NOMO-1 (cell line): ENCODE data around the gene LARP1.
"Not testable (repeated sequence)": the region's sequence is repeated elsewhere in the genome, so short reads cannot be mapped to it uniquely, and the experiment has no call there.

ENCODE experiments used
- DNase-seq, 2 experiments: peaks; one replicate each; lab custom pipeline; 2025; ENCODE audit not compliant: unreplicated experiment in 2 of 2; lab: John Stamatoyannopoulos, UW

Gene LARP1

DNA sequence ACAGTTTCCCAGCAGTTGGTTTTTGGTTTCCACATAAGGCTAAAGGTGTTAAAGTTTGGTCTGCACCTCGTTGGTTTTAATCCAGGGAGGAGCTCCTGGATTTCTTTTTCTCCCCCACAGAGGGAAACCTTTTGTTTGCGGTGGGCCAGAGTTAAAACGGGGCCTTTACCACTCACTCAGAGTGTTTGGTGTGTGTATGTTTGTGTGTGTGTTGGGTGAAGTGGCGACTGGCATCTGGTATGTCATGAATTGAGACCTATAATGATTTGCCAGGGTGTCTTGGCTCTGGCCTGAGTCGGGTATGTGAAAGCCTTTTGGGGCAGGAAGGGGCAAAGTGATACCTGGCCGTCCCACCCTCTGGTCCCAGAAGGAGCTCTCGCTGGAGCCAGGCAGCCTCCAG, 64.4 kb downstream of the LARP1 start:
- DNase-seq: no peak

DNA sequence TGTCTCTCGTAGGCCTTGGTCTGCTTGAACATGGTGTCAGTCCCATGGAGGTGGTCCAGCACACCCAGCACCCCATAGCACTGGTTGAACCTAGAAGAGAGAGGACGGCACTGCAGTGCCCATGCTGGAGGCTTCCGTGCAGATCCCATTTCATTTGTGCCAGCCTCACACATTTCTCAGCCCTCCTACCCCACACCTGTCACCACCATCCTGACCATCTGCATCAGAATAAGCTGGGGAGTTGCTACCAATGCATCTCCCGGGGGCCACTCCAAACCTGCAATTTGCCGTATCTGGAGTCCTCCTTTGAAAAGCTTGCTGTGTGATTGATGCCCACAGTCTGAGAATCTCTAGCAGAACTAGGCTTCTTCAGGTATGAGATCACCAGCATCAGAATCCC, 65.2 kb downstream of the LARP1 start:
- no peak for DNase-seq

DNA sequence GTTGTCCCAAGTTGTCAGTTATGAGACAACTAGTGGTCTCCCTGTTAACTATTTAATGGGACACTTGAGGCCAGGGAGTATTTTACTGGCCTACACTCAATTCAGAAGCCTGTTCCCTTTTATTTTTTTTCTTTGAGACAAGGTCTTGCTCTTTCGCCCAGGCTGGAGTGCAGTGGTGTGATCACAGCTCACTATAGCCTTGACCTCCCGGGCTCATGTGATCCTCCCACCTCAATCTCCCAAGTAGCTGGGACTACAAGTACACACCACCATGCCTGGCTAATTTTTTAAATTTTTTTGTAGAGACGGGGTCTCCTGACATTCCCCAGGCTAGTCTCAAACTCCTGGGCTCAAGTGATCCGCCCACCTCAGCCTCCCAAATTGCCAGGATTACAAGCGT, 67.7 kb downstream of the LARP1 start:
- not testable (repeated sequence) for DNase-seq

DNA sequence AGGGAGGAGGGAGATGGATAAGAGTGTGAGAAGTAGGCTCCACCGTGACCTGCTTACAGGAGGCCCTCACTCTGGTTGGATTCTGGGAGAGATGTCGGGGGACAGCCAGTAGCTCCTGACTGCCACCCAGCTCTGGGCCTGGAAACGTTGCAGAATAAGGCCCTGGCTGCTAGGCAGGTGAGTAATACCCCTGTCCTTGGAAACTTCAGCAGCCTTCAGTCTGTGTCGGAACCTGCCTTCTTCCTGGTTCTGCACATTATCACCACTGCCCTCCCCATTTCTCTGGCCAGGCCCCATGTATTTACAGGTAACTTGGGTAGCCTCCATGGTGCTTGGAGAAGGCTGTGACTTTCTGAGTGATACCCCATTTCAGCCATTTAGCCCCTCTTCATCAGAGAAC, 68.4 kb downstream of the LARP1 start:
- DNase-seq: no peak

DNA sequence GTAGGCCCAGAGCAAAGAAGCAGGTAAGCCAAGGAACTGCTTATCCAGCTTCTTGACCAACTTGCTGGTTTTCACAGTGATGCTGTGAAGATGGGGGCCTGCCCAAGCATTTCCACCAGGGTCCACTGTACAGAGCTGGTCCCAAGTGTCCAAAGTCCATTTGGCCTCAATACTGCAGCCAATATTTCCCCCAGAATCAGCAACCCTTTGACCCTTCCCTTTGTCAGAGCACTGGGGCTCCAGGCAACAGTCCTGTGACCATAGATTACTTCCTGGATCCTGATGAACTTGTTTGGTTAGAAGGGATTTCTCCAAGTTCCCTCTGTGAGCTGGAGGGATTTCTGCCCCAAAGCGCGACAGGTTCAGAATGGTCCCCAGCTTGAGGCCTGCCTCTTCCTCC, 68.9 kb downstream of the LARP1 start:
- no peak for DNase-seq

DNA sequence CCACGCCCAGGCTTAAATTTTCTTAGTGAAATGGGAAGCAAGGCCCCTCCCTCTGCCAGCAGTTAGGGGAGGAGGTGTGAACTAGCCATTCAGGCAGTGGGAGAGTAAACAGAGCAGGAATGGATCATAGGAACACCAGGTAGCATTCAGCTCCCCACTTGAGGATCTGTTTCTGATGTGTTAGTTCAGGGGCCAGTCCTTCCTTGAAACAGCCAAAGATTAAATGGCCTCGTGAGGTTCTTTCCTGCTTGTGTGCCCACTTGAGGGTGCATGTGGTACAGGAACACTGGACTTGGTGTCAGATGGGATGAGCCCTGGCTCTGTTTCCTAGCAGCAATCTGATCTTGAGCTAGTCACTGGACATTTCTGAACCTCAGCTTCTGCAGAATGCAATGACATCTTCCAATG, 74.0 kb downstream of the LARP1 start:
- no peak for DNase-seq

DNA sequence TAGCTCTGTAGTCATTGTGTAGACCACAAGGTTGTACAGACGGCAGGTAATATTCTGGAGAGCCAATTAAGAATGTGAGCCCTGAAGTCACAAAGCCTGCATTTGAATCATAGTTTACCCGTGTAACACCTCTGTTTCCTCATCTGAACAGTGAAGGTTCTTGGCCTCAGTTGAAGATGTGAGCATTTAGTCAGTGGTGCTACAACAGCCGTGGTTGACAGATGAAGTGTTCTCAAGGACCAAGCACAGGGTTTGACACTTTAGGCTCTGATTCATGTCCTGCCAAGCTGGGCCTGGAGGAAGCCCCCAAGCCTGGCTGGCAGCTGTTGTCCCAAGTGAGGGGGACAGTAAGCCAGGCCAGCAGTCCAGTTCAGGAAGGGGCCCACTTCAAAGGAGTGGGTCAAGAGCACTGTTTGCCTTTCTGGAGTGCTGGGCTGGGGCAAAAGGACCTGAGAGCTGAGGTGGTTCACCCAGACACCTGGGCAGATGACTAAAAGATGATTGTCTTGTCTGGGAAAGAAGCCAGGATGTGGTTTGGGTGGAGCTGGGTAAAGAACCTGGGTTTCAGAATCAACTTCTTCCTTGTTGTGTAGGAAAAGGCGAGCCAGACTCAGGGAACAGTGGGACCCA, 74.5 kb downstream of the LARP1 start:
- DNase-seq: no peak

DNA sequence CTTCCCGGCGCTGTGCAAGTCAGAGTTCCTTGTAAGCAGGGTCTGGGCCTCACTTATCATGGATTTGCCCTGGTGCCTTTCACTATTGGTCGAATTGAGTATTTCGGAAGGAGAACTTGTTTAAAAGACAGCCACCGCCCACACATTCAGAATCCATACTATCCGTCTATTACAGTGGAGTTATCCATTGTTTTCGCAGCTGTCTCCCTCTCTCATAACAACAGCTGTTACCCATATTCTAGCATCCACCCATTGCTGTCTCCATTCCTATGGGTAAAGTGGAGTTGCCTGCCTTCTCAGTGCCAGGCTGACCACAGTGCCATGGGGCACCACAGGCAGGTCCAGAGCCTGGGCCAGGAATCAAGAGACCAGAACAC, 75.0 kb downstream of the LARP1 start:
- DNase-seq: no peak

DNA sequence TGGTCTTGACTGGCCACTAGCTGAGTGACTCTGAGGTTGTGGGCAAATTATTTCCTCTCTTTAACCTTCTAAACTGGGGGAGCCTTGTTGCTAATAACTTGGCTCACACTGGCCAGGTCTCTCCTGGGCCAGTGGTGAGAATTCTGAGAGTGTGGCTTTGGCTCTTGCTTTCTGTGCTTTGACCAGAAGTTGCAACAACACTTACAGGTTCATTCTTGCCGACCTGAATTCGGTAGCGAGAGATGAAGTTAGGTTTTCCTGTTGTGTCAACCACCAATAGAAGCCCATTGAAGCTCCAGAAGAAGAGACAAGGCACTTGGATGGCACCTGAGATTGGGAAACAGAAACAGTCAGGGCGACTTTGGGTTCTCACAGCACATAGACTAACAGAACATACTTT, 75.4 kb downstream of the LARP1 start:
- no peak for DNase-seq

DNA sequence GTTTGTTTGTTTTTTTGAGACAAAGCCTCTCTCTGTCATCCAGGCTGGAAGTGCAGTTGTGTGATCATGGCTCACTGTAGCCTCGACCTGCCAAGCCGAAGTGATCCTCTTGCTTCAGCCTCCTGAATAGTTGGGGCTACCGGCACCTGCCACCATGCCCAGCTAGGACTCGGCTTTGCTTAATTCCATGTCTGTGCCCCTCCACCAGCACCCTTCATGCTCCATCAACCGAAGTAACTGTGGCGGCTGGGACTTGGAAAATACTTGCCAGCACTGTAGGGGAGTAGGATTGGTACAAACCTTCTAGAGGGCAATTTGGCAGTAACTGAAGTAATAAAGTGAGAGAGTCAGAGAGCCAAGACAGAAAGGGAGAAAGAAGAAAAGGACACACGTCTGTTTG, 76.3 kb downstream of the LARP1 start:
- DNase-seq: no peak

DNA sequence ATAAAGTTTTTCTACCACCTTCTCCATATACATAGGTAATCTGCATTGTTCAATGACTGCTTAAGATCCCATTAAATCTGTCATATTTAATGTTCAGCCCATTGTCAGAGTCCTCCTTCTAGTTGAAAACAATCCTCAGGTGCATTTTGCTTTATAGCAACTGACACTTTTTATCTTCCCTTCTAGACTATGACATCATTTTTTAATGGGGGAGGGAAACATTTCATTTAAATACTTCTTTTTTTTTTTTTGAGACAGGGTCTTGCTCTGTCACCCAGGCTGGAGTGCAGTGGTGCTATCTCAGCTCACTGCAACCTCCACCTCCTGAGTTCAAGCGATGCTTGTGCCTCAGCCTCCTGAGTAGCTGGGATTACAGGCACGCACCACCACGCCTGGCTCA, 77.6 kb downstream of the LARP1 start:
- not testable (repeated sequence) for DNase-seq

DNA sequence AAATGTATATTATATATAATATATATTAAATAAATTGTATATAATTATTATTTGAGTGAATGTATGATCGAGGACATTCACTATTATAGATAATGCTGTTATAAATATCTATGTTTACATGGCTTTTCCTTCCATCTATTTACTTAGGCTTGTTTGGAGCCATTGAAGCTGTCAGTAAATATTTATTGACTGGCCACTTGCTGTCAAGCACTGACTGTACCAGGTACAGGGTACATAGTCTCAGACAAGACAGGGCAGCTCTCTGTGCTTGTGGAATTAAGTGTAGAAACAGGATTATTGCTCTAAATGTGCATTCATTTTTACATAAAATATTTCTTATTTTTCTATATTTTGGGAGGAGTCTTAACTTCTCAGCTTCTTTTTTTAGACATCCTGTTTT, 78.9 kb downstream of the LARP1 start:
- DNase-seq: no peak

DNA sequence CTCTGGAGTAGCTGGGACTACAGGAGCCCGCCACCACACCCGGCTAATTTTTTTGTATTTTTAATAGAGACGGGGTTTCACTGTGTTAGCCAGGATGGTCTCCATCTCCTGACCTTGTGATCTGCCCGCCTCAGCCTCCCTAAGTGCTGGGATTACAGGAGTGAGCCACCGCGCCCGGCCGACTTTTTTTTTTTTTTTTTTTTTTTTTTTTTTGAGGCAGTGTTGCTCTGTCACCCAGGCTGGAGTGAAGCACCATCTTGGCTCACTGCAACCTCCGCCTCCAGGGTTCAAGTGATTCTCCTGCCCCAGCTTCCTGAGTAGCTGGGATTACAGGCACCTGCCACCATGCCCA, 80.5 kb downstream of the LARP1 start:
- not testable (repeated sequence) for DNase-seq

DNA sequence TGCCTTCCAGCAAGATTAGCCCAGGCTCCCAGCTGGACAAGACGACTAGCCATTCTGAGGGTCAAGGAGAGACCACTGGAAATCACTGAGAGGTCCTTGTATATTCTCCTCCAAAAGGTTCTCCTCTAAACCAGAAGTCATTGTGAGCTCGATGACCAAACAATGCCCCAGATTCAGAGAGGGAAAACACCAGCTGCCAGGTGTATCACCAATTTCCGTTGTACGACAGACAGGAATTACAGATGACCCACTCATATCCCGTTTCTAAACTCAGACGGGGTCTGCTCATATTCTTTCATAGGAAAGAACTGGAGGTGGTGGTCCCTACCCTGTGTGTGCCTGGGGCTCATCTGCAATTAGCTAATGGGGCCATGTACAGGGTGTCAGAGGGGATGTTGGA, 81.0 kb downstream of the LARP1 start:
- no peak for DNase-seq

DNA sequence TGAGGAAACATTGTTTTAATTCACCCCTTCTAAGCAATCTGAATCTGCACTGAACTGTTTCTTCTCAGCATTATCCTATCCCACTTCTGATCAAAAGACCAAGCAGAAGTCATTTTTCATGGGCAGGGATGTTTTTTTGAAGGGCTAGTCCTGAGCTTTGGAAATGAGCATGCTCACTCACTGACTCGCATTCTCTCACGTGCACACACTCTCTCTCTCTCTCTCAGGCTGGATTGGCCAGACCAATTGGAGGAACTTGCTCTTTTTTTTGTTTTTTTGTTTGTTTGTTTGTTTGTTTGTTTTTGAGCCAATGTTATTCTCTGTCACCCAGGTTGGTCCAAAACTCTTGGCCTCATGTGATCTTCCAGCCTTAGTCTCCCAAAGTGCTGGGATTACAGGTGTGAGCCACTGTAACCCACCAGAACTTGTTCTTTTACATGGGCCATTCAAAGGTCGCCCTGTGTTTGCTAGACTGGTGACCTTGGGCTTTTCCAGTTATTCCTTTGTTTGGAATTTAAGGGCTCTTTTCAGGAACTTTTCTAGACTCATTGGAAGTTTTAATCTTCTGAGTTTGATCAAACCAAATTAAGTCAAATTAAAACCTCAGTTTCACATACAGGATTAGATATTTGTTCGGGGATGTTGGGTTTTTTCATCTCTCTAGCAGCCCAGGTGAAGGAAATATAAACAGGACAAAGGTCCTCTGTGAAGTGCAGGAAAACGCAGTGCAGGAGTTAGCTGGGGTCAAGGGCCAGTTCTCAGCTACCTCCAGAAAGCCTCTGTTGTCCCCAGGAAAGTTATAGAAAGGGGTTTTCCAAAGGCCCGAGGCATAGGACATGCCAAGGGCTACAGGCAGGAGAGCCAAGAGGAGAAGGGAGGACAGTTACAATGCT, 82.1 kb downstream of the LARP1 start:
- no peak for DNase-seq

DNA sequence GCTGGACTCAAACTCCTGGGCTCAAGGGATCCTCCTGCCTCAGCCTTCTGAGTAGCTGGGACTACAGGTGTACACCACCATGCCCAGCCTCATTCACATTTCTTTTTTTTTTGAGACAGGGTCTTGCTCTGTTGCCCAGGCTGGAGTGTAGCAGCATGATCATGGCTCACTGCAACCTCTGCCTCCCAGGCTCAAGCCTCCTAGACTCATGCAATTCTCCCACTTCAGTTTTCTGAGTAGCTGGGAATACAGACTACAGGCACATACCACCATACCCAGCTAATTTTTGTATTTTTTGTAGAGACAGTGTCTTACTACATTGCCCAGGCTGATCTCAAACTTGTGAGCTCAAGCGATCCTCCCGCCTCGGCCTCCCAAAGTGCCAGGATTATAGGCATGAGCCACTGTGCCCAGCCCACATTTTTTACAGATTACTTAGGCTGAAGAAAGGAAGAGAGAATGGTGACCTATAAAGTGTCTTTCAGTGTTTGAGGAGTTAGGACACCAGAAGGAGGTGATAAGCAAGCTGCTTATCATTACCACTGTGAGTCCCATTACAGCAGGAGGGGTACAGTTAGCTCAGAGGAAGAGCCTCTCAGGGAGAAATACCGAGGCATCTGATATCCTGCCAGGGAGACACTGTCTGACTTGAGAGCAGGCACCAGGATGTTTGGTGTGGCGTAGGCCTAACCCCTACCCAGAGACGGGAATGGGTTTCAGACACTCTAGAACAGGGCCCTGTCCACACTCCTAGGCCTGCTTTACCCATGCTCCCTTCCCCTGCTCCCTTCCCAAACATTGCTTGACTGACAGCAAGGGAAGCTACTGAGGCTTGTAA, 85.5 kb downstream of the LARP1 start:
- DNase-seq: no peak

DNA sequence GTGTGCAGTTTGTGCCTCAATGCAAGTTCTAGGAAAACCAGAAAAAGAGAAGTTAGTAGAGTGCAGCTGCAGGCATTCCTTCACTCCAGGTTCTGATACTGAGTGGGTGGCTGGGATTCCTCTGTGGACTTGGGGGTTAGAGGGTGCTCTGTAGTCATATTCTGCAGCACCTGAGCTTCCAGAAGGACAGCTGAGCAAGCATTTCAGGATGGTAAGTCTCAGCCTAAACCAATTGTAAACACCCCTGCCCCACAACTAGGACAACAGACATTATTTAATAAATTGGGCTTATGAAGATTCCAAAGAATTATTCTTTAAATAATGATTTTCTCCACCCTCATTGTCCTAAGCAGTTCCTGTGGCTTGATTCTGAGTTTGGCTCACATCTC, 86.1 kb downstream of the LARP1 start:
- DNase-seq: no peak

DNA sequence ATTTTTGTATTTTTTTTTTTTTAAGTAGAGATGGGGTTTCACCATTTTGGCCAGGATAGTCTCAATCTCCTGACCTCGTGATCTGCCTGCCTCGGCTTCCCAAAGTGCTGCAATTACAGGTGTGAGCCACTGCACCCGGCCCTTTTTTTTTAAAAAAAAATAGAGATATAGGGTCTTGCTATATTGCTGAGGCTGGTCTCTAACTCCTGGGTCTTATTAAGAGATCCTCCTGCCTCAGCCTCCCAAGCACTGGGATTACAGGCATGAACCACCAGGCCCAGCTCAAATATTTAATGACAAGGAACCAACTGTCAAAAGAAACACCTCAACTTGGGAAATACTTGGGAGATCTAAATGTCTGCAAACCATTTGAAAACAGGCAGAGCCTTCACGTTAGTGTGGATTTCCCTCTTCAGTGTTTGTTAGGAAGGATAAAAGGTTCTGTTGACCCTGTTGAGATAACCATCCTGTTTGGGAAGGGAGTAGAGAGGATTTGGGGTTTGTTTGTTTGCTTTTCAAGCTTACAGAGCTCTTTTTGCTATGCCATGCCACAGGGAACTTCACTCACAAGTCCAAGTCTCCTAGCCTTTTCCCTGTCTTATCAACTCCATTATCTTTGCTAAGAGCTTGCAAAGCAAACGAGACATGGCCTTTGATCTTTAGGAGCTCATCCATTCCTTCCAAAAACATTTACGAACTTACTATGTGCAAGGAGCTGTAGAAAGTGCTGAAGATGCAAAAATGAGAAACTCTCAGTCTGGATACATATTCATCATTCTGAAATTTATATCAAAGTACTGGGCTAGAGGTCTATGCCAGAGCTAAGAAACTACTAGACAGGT, 87.7 kb downstream of the LARP1 start:
- DNase-seq: no peak

DNA sequence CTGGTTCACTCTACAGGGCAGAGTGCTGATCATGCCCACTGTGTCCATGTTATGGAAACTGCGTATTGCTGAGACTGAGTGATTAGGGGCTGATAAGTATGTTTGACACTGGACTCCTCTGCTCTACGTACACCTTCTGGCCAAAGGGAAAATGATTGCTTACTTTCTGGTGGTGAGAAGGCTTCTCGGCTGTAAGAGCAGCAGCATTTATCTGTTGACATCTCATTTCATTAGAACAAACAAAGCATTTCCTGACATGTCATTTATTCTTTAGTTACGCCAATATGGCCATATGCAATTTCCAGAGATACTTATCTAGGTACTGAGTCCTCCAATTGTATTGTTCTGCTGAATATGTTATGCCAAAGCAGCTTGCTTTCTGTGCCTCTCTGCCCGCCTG, 89.6 kb downstream of the LARP1 start:
- DNase-seq: no peak

DNA sequence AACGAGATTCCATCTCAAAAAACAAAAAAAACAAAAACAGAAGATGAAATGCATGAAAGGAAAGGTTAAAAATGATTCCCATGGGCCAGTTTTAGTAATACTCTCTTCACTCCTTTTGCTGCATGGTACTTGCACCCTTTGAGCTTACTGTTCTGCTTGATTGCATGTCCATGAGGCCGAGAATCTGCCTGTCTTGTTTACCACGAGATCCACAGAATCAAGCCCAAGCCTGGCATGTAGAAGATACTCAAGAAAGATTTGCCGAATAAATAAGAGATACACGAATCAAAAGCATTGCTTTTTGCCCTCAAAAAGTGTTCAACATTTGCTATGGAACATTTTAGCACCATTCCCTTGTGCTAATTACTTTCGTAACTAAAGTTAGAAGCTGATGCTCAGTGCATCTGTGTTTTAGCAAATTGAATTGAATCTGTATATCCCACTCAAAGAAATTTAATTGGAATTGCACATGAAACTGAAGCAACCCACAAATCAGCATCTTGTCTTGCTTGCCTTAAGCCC, 94.1 kb downstream of the LARP1 start:
- DNase-seq: no peak

DNA sequence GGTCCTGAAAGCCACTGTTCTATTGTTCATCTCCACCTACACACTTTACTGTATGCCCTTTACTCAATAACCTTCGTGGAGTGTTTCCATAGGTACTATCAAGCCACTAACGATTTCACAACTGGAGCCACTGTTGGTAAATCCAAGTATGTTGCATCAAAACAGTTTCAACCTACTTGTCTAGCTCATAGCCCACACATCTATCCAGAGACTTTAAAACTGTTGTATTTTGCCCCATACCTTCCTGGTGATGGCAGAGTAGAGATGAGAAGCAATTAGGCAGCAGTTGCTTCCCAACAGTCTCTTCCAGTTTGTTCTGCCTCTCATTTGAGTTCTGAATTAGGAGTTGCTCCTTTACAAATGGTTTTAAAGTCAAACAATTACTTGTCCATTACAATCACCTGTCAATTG, 94.6 kb downstream of the LARP1 start:
- peak in 1 of 2 experiments; percentile 14 for DNase-seq
